HepG2 (cell line): ENCODE results near the gene PELO. TPM values are rescaled to one million over a fixed set of nuclear protein-coding genes. Genes with fewer than 3 reads are reported as not detected.
A peak's percentile ranks its signal among the peaks of the same experiment; 100 is the strongest.

ENCODE experiments used
- ATAC-seq: fragments of 200-7000 bp; cut with Tn5 transposase; 3 replicates; pipeline ENCODE4 v1.9.1; 2020; ENCODE audit warnings: mild to moderate bottlenecking, moderate library complexity
- BruUV-seq: library from RNA; stranded (reverse); fragments of 400-500 nt; replicated peaks from 2 replicates; lab custom pipeline; 2021; lab: Mats Ljungman, UMichigan
- CTCF ChIA-PET: fragments of 300-600 bp; formaldehyde crosslinking; extraction: SDS; loops from one replicate; lab custom pipeline; 2021; ENCODE audit warnings: low total read pairs, inconsistent platforms, low intra/inter-chr PET ratio; lab: Yijun Ruan, JAX
- POLR2A ChIA-PET: fragments of 350-600 bp; sonication (Branson Sonifier 250); formaldehyde crosslinking; loops from one replicate; lab custom pipeline; 2020; ENCODE audit warnings: antibody characterized with exemption, inconsistent platforms; lab: Yijun Ruan, JAX
- DNase-seq: peaks from one replicate; pipeline ENCODE4 v3.0.0-alpha.2; 2015; ENCODE audit warnings: low spot score
- FAIRE-seq: peaks from 3 replicates; lab custom pipeline; 2011; peaks lifted over from hg19 to GRCh38; lab: Jason Lieb, UNC
- H2AFZ ChIP-seq: one replicate; pipeline ENCODE4 v1.6.1; 2011; ENCODE audit warnings: low read length, inconsistent platforms
- H3K27ac ChIP-seq: fragments of 300-600 bp; 3 replicates; pipeline ENCODE4 v1.8.0; 2011; ENCODE audit warnings: mixed run types, mild to moderate bottlenecking, mixed read lengths, low read length, inconsistent platforms; ENCODE audit not compliant: insufficient read depth; ENCODE audit errors: extremely low read length
- H3K27me3 ChIP-seq, 2 experiments: fragments of 200-600 bp in 1 of 2; 2 replicates in 1 of 2; 3 replicates in 1 of 2; pipeline versions ENCODE4 v1.6.0 to v1.8.0; 2011; ENCODE audit warnings: low read length in 2 of 2, mild to moderate bottlenecking in 2 of 2, moderate library complexity in 2 of 2, inconsistent platforms in 1 of 2; ENCODE audit not compliant: insufficient read depth in 2 of 2, control insufficient read depth in 1 of 2
- H3K36me3 ChIP-seq, 2 experiments: fragments of 200-600 bp in 1 of 2; replicated peaks in 1 of 2; 2 replicates in 1 of 2; 3 replicates in 1 of 2; pipeline versions ENCODE4 v1.5.1 to v1.8.0; 2011; ENCODE audit warnings: low read length in 2 of 2, inconsistent platforms in 1 of 2; ENCODE audit not compliant: insufficient read depth in 2 of 2, control insufficient read depth in 1 of 2
- H3K4me1 ChIP-seq: 2 replicates; pipeline ENCODE4 v1.5.1; 2012; ENCODE audit warnings: low read length, inconsistent platforms; ENCODE audit not compliant: insufficient read depth
- H3K4me2 ChIP-seq: 2 replicates; pipeline ENCODE4 v1.6.0; 2011; ENCODE audit warnings: low read depth, low read length, inconsistent platforms
- H3K4me3 ChIP-seq, 3 experiments: fragments of 200-600 bp in 1 of 3; sonication (generic), shearing (Covaris generic) in 1 of 3; replicated peaks in 1 of 3; 2 replicates each; pipeline ENCODE4 v1.5.1; 2011 to 2016; ENCODE audit warnings: low read length in 3 of 3, inconsistent platforms in 2 of 3, low read depth in 2 of 3, mild to moderate bottlenecking in 2 of 3, control low read depth in 1 of 3, mixed read lengths in 1 of 3; ENCODE audit not compliant: insufficient read depth in 1 of 3
- H3K79me2 ChIP-seq: one replicate; pipeline ENCODE4 v1.6.1; 2011; ENCODE audit warnings: low read length, inconsistent platforms; ENCODE audit not compliant: insufficient read depth
- H3K9ac ChIP-seq: 2 replicates; pipeline ENCODE4 v1.6.0; 2011; ENCODE audit warnings: mild to moderate bottlenecking, low read depth, low read length, inconsistent platforms; ENCODE audit not compliant: insufficient read depth
- H3K9me3 ChIP-seq: 2 replicates; pipeline ENCODE4 v1.5.1; 2012; ENCODE audit warnings: mild to moderate bottlenecking, low read length
- H4K20me1 ChIP-seq: 2 replicates; pipeline ENCODE4 v1.6.0; 2011; ENCODE audit warnings: inconsistent platforms, mild to moderate bottlenecking, low read length, moderate library complexity; ENCODE audit not compliant: insufficient read depth
- CEBPB ChIP-seq: IDR thresholded peaks from 2 replicates; pipeline ENCODE4 v1.6.1; 2011; ENCODE audit warnings: low read depth, low read length, improper control_type of control experiment, borderline replicate concordance
- GATAD2A ChIP-seq: IDR thresholded peaks from 2 replicates; pipeline ENCODE4 v1.6.1; 2016
- HNRNPLL ChIP-seq: fragments of 200-400 bp; formaldehyde crosslinking; IDR thresholded peaks from 2 replicates; pipeline ENCODE4 v1.6.1; 2017; ENCODE audit warnings: mild to moderate bottlenecking, low read depth, low read length; ENCODE audit not compliant: poor library complexity, severe bottlenecking
- NFYB ChIP-seq: sonication (generic); formaldehyde crosslinking; IDR thresholded peaks from 2 replicates; pipeline ENCODE4 v1.4.0; 2020; ENCODE audit warnings: missing genetic modification reagents
- NR2F1 ChIP-seq, 2 experiments: fragments of 450-650 bp in 1 of 2; formaldehyde crosslinking in 1 of 2; IDR thresholded peaks; 2 replicates each; pipeline versions ENCODE4 v1.5.0 to v1.6.1; 2016 to 2020; ENCODE audit warnings: mild to moderate bottlenecking in 1 of 2, missing compliant biosample characterization in 1 of 2, missing genetic modification reagents in 1 of 2, moderate library complexity in 1 of 2
- POLR2AphosphoS5 ChIP-seq: IDR thresholded peaks from 2 replicates; pipeline ENCODE4 v1.6.1; 2012; ENCODE audit warnings: low read depth, low read length
- RAD21 ChIP-seq: fragments of 450-650 bp; formaldehyde crosslinking; IDR thresholded peaks from 2 replicates; pipeline ENCODE4 v1.5.0; 2020; ENCODE audit warnings: mild to moderate bottlenecking
- SATB2 ChIP-seq: sonication (generic); formaldehyde crosslinking; IDR thresholded peaks from 2 replicates; pipeline ENCODE4 v1.5.0; 2020; ENCODE audit warnings: missing genetic modification reagents
- ZNF30 ChIP-seq: sonication (generic); formaldehyde crosslinking; IDR thresholded peaks from 2 replicates; pipeline ENCODE4 v1.5.0; 2020; ENCODE audit warnings: mild to moderate bottlenecking, missing genetic modification reagents
- ZNF557 ChIP-seq: sonication (generic); formaldehyde crosslinking; IDR thresholded peaks from 2 replicates; pipeline ENCODE4 v1.4.0; 2020; ENCODE audit warnings: missing genetic modification reagents
- ZNF644 ChIP-seq: IDR thresholded peaks from 2 replicates; pipeline ENCODE4 v1.6.1; 2016; ENCODE audit warnings: low read depth
- ZNF747 ChIP-seq: sonication (generic); formaldehyde crosslinking; IDR thresholded peaks from 2 replicates; pipeline ENCODE4 v1.8.1; 2023; ENCODE audit warnings: missing genetic modification reagents, mild to moderate bottlenecking, borderline replicate concordance
- WGBS: methylation state at CpG from one replicate; pipeline ENCODE4 v1.1.6; 2017; ENCODE audit warnings: low lambda C conversion rate; 5-methylcytosine and 5-hydroxymethylcytosine counted together
- in situ Hi-C: cut with HindIII; loops from 2 replicates; pipeline ENCODE4 v1.10.0; 2017; ENCODE audit warnings: low pct_unique_long_range_greater_than_20kb; ENCODE audit not compliant: extremely low pct_ligation_motif_present
- intact Hi-C: fragments of 100-400 bp; cut with micrococcal nuclease; formaldehyde crosslinking; loops from one replicate; pipeline ENCODE4 v1.10.0; 2022; ENCODE audit not compliant: unreplicated experiment
- polyA plus RNA-seq, 8 experiments: library from polyadenylated mRNA; depleted of rRNA in 3 of 8; stranded (reverse) in 7 of 8; unstranded in 1 of 8; fragments of >200 nt; fragmentation: Illumina TruSeq in 4 of 8; extraction: Trizol in 4 of 8; gene quantifications; 2 replicates each; pipeline versions ENCODE4 v1.2.1 to v1.2.3, GENCODE V29; 2011 to 2016; ENCODE audit warnings: low read depth in 4 of 8, missing spikeins in 1 of 8, mixed read lengths in 1 of 8; ENCODE audit not compliant: insufficient read depth in 1 of 8
- total RNA-seq, 5 experiments: library from RNA; depleted of rRNA; stranded (reverse); fragments of >200 nt; fragmentation: Illumina TruSeq; extraction: Trizol; gene quantifications; 2 replicates each; pipeline ENCODE4 v1.2.3, GENCODE V29; 2016; ENCODE audit warnings: low read depth in 1 of 5
- TF ChIP-seq, protein P1 (sequence below): sonication (generic); formaldehyde crosslinking; IDR thresholded peaks from 2 replicates; pipeline ENCODE4 v1.4.0; 2020; ENCODE audit warnings: mild to moderate bottlenecking, missing genetic modification reagents
- TF ChIP-seq, protein P2 (sequence below): sonication (generic); formaldehyde crosslinking; conservative IDR thresholded peaks from 2 replicates; pipeline ENCODE4 v1.4.0; 2020; ENCODE audit warnings: mild to moderate bottlenecking, missing genetic modification reagents, moderate library complexity
- TF ChIP-seq, protein P3 (sequence below): IDR thresholded peaks from 2 replicates; pipeline ENCODE4 v1.6.1; 2016; ENCODE audit warnings: missing compliant biosample characterization, missing genetic modification reagents, borderline replicate concordance
- TF ChIP-seq, protein P4 (sequence below): IDR thresholded peaks from 2 replicates; pipeline ENCODE4 v1.6.1; 2016; ENCODE audit warnings: low read depth

PELO gene
- total and polyA plus RNA-seq, 2 of the 13 experiments (the other 11 are each of a cell fraction or from before 2014, with no cell fraction given), result 19.0 to 23.9 TPM

DNA sequence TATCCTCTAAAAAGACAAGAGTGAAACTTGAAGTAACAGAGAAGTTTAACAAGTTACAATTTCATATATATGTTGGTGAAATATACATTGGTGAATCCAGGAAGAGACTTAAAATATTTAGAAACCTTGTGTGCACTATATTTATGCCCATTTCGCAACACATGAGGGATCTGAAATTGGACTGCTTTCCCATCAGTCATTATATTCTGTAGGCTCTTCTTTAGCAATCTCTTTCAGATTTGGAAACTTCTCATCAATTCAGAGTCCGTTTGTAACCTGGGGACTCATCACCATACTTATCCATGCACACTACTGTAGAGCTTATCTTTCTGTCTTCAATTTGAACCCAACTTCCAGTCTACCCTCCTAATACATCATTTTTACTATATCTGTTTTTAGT lies 2.1 kb downstream of the PELO start (continued):
- no peak for TF ChIP-seq NR2F1 (CRISPR knock-in tag; IDR thresholded peaks at IDR 0.05)
- TF ChIP-seq, protein P1, sequence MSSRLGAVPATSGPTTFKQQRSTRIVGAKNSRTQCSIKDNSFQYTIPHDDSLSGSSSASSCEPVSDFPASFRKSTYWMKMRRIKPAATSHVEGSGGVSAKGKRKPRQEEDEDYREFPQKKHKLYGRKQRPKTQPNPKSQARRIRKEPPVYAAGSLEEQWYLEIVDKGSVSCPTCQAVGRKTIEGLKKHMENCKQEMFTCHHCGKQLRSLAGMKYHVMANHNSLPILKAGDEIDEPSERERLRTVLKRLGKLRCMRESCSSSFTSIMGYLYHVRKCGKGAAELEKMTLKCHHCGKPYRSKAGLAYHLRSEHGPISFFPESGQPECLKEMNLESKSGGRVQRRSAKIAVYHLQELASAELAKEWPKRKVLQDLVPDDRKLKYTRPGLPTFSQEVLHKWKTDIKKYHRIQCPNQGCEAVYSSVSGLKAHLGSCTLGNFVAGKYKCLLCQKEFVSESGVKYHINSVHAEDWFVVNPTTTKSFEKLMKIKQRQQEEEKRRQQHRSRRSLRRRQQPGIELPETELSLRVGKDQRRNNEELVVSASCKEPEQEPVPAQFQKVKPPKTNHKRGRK, result no peak
- peak; percentile 81 for TF ChIP-seq CEBPB
- TF ChIP-seq ZNF30, result no peak
- no peak for TF ChIP-seq SATB2 (CRISPR knock-in tag)
- no peak for TF ChIP-seq RAD21
- TF ChIP-seq, all 625 proteins: peak for 3

DNA sequence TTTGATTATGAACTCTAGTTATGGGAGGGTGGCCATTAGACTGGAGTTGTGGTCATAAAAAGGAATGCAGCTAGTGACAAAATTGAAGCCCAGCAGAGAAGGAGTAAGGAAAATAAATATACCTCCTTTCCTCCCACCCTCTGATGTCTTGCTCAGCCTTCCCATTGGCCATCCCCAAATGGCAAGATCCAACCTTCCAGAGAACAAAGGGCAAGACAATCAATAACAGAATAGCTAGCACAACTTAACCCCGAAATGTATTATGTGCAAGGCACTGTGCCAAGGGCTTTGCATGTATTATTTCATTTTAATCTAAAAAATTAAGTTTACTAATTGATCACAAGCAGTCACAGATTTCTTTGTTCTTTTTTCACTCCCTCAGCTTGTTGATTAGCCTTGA lies 3.6 kb downstream of the PELO start:
- BruUV-seq, result no TSS peak
- Histone ChIP-seq H3K9me3 (no peaks in the 10 kb centered on the region), H3K9ac (no peak overlapping the region), H3K4me2 (peak overlapping the region; percentile 69), H3K4me3 (peak overlapping the region in 2 of 3 experiments; percentile 18 to 29; a peak in 1 of 6 replicates), H3K79me2 (peaks cover 74% of the 10 kb centered on the region), H3K4me1 (peaks cover 80% of the 10 kb centered on the region), H4K20me1 (no peaks in the 10 kb centered on the region; the same call in 1 of the 2 replicates), H3K27me3 (no peaks in the 10 kb centered on the region; a peak in 1 of 5 replicates), H2AFZ (no peak overlapping the region), H3K27ac (peak overlapping the region; percentile 23), H3K36me3 (no peaks in the 10 kb centered on the region)
- POLR2A ChIA-PET, result interaction anchor here (4.9 kb wide), 1 partner anchor 9 kb away, joined by 79 read pairs; no protein-coding TSS in a partner anchor
- ATAC-seq, result no peak
- DNase-seq, result no peak
- CTCF ChIA-PET, result interaction anchor here (1.5 kb wide), 1 partner anchor 124 kb away, joined by 3 read pairs; no protein-coding TSS in a partner anchor
- FAIRE-seq, result no peak
- intact Hi-C loops (loop anchor here (1.0 kb wide), 1 partner anchor 9 kb away; no protein-coding TSS in a partner anchor), in situ Hi-C loops (no loop called here)
- 79% methylated on average over 1 of the region's 1 CpG for WGBS
- TF ChIP-seq, protein P2, sequence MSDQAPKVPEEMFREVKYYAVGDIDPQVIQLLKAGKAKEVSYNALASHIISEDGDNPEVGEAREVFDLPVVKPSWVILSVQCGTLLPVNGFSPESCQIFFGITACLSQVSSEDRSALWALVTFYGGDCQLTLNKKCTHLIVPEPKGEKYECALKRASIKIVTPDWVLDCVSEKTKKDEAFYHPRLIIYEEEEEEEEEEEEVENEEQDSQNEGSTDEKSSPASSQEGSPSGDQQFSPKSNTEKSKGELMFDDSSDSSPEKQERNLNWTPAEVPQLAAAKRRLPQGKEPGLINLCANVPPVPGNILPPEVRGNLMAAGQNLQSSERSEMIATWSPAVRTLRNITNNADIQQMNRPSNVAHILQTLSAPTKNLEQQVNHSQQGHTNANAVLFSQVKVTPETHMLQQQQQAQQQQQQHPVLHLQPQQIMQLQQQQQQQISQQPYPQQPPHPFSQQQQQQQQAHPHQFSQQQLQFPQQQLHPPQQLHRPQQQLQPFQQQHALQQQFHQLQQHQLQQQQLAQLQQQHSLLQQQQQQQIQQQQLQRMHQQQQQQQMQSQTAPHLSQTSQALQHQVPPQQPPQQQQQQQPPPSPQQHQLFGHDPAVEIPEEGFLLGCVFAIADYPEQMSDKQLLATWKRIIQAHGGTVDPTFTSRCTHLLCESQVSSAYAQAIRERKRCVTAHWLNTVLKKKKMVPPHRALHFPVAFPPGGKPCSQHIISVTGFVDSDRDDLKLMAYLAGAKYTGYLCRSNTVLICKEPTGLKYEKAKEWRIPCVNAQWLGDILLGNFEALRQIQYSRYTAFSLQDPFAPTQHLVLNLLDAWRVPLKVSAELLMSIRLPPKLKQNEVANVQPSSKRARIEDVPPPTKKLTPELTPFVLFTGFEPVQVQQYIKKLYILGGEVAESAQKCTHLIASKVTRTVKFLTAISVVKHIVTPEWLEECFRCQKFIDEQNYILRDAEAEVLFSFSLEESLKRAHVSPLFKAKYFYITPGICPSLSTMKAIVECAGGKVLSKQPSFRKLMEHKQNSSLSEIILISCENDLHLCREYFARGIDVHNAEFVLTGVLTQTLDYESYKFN, result peak; percentile 27; the same call in 1 of the 2 replicates
- TF ChIP-seq ZNF557 (CRISPR knock-in tag) (no peak), POLR2AphosphoS5 (0 out of 2 replicates have a peak, but pooled peaks have one; percentile 20), ZNF644 (CRISPR knock-in tag) (peak; percentile 62; the same call in 1 of the 2 replicates), GATAD2A (peak; percentile 37; the same call in 1 of the 2 replicates), HNRNPLL (no peak), ZNF747 (no peak), NFYB (CRISPR knock-in tag) (peak; percentile 65)
- TF ChIP-seq, protein P3, sequence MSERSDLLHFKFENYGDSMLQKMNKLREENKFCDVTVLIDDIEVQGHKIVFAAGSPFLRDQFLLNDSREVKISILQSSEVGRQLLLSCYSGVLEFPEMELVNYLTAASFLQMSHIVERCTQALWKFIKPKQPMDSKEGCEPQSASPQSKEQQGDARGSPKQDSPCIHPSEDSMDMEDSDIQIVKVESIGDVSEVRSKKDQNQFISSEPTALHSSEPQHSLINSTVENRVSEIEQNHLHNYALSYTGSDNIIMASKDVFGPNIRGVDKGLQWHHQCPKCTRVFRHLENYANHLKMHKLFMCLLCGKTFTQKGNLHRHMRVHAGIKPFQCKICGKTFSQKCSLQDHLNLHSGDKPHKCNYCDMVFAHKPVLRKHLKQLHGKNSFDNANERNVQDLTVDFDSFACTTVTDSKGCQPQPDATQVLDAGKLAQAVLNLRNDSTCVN (CRISPR knock-in tag), result no peak
- TF ChIP-seq, protein P4, sequence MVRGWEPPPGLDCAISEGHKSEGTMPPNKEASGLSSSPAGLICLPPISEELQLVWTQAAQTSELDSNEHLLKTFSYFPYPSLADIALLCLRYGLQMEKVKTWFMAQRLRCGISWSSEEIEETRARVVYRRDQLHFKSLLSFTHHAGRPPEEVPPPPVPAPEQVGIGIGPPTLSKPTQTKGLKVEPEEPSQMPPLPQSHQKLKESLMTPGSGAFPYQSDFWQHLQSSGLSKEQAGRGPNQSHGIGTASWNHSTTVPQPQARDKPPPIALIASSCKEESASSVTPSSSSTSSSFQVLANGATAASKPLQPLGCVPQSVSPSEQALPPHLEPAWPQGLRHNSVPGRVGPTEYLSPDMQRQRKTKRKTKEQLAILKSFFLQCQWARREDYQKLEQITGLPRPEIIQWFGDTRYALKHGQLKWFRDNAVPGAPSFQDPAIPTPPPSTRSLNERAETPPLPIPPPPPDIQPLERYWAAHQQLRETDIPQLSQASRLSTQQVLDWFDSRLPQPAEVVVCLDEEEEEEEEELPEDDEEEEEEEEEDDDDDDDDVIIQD, result 0 out of 2 replicates have a peak, but pooled peaks have one; percentile 34
